NB4 (cell line): ENCODE measurements around the gene USH1C.

Experiments
- DNase-seq: peaks from one replicate; pipeline ENCODE4 v3.0.0; 2010; ENCODE audit warnings: low read depth
- H3K4me3 ChIP-seq: one replicate; pipeline ENCODE4 v1.5.1; 2011; ENCODE audit warnings: mild to moderate bottlenecking, low read depth, low read length, moderate library complexity
- MYC ChIP-seq: IDR thresholded peaks from 2 replicates; pipeline ENCODE4 v1.6.1; 2011; ENCODE audit warnings: low read depth, low read length
- POLR2A ChIP-seq: IDR thresholded peaks from 2 replicates; pipeline ENCODE4 v1.6.1; 2011; ENCODE audit warnings: mild to moderate bottlenecking; ENCODE audit not compliant: insufficient read length; ENCODE audit errors: extremely low read depth
- TF ChIP-seq, protein P1 (sequence below): IDR thresholded peaks from 2 replicates; pipeline ENCODE4 v1.6.1; 2011; ENCODE audit warnings: low read depth, low read length
- TF ChIP-seq, protein P2 (sequence below): IDR thresholded peaks from one replicate; pipeline ENCODE4 v1.5.1; 2012; ENCODE audit warnings: low read depth, low read length

USH1C gene

DNA sequence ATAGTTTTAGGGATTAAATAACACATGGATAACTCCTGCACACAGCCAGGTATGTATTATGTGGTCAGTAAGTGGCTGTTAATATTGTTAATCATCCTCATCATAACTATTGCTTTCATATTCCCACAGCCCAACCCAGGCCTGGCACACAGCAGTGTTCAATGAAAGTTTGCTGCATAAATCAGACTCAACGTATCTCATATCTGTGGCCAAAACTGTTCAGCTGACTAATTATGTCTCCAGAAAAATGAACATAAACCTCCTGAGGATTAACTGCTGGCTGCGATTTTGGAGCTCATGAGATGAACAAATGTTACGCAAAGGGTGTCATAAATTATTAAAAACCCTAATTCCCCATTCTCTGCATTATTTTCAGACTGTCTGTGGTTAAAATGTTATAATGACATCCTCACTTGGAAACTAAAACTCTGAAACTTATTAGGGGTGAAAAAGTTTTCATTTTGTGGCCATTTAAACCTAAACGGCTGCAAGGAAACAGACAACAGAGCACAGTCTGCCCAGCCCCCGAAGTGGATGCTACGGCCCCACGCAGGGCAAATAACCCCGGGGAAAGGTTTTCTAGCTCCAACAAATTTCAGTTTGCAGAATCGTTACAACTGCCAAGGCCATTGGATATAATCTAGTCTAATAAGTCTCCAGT lies 84.8 kb downstream of the USH1C start:
- DNase-seq = no peak
- TF ChIP-seq, protein P1, sequence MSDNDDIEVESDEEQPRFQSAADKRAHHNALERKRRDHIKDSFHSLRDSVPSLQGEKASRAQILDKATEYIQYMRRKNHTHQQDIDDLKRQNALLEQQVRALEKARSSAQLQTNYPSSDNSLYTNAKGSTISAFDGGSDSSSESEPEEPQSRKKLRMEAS = no peak
- TF ChIP-seq POLR2A (no peak), MYC (no peak)
- TF ChIP-seq, protein P2, sequence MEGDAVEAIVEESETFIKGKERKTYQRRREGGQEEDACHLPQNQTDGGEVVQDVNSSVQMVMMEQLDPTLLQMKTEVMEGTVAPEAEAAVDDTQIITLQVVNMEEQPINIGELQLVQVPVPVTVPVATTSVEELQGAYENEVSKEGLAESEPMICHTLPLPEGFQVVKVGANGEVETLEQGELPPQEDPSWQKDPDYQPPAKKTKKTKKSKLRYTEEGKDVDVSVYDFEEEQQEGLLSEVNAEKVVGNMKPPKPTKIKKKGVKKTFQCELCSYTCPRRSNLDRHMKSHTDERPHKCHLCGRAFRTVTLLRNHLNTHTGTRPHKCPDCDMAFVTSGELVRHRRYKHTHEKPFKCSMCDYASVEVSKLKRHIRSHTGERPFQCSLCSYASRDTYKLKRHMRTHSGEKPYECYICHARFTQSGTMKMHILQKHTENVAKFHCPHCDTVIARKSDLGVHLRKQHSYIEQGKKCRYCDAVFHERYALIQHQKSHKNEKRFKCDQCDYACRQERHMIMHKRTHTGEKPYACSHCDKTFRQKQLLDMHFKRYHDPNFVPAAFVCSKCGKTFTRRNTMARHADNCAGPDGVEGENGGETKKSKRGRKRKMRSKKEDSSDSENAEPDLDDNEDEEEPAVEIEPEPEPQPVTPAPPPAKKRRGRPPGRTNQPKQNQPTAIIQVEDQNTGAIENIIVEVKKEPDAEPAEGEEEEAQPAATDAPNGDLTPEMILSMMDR = no peak
- H3K4me3 ChIP-seq = no peak overlapping the region

DNA sequence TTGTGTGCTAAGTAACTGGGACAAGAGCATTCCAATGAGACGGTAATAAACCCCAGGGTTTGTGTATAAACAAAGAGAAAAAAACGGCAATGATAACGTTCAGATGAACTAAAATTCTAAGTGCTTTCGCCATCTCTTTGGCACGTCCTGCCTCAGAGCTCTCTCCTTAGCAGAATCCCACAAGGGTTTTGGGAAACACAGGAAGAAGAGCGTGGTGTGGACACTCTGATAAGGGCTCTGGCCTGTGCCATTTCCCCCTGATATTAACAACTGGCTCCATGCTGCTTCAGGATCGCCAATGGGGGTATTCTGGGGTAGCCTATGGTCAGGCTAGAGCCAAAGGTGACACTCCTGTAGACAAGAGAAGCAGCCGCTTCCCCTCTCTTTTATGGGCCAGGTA lies 85.9 kb downstream of the USH1C start:
- DNase-seq = no peak
- no peak overlapping the region for H3K4me3 ChIP-seq
- TF ChIP-seq POLR2A (no peak), MYC (no peak)
- TF ChIP-seq, protein P2 = no peak
- TF ChIP-seq, protein P1 = no peak

DNA sequence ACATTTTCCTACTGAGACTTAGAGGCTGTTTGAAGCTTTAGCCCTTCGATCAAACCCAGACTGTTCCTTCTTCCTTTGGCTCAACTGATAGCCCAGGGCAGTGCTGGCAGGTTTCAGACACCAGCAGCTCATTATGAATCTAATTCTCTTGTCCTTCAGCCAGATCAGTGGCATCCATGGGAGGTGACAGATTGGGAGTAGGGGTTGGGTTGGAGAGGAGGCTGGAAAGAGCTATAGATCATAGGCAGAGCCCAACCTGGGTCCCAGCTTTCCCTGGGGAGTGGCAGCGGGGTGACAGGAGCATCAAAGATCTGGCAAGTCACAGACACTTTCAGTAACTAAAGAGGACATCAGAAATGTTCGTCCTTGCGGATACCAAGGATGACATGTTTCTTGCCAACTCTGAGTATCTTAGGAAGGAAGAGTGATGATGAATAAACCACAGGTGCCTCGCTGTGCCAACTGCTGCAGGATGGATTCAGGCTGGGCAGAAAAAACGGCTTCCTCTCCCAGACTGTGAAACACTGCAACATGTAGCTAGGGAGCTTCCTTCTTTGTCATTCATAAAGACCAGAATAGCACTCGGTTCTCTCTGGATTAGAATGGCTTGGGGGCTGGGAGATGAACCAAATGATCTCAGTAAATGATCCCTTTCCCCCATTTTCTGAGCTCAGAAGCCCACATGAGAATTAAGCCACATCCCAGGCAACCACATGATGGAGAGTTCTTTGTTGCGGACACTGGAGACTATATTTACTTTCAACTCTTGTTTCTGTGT lies 86.6 kb downstream of the USH1C start:
- no peak overlapping the region for H3K4me3 ChIP-seq
- TF ChIP-seq, protein P1 = no peak
- TF ChIP-seq MYC (no peak), POLR2A (no peak)
- TF ChIP-seq, protein P2 = no peak
- DNase-seq = no peak

DNA sequence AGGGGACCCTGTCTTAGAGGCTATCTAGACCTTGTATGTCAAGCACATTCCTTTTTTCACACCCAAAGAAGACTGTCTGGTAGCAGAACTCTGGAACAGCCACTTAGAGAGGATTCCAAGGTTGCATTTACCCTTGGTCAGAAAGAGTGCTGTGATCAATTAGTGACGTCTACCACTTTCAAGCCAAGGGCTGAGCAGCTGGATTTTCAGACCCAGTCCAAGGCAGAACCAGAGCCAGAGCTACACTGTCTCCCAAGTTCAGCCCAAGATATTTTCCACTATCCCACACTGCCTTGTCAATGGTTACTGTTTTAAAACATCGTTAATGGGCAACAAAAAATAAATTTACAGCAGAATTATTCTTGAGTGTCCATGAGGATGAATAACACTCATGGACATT lies 91.5 kb downstream of the USH1C start:
- no peak for DNase-seq
- H3K4me3 ChIP-seq = no peak overlapping the region
- TF ChIP-seq MYC (no peak), POLR2A (no peak)
- TF ChIP-seq, protein P2 = no peak
- TF ChIP-seq, protein P1 = no peak

DNA sequence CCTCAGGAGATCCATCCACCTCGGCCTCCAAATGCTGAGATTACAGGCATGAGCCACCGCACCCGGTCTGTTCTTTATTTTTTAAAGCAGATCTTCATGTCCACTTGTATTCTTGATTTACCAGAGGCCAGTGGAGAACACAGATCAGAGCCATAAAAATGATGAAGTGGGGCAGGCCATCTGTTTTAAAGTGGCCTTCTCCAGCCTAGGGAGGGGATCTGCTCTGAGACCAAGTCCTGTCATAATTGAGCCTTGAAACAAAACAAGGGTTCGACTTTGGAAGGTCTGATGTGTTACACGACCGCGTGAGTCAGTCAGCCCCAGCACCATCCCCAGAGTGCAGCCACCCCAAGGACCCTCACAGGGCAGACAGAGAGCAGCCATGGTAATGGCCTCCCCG lies 95.1 kb downstream of the USH1C start:
- DNase-seq = no peak
- H3K4me3 ChIP-seq = no peak overlapping the region
- TF ChIP-seq, protein P1 = no peak
- no peak for TF ChIP-seq MYC
- no peak for TF ChIP-seq POLR2A
- TF ChIP-seq, protein P2 = no peak
